Measurements from ENCODE around the gene MLLT10. TPM values are rescaled to one million over a fixed set of nuclear protein-coding genes. Genes with fewer than 3 reads are reported as not detected.

The MLLT10 gene
- total RNA-seq, 1 donor from 2014 or later = 58.1 TPM

DNA sequence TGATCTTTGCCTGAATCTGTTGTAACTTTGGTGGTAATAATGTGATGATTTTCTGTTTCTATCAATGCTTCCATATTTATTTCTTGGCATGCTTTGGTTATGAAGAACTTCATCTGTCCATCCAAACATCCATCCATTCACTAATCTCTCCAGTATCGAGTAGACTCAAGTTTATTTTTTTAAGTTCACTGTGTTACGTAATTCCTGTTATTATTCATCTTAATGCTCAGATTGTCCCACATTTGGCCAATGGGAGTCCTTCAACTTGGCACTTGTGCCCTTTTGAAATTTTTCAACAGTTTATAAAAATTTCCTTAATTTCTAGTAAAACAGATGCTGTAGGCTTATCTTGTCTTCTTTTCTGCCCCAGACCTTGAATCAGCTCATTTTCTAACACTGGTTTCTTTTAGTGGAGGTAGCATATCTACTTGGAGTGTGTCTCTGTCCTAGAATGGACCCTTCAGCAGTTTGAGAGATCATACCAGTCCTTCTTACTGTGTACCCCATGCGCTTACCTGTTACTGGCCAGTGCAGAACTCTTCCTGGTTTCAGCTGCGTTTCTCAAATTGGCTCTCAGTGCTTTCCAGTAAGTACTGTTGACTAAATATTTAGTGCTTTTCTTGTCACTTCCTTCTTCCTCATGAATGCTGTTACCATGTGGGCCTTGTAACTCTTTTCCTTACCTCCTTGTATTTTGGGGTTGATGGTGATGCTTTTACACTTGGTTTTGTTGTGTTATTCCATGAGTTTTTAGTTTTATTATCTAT lies 100.8 kb downstream of the MLLT10 start:
- no peaks in the 10 kb centered on the region for H3K9me3 Mint-ChIP-seq
- H3K4me3 Mint-ChIP-seq = no peak overlapping the region
- H3K36me3 Mint-ChIP-seq (ENCODE audit: low read depth) = peaks cover 22% of the 10 kb centered on the region
- H3K4me1 Mint-ChIP-seq = peaks cover 29% of the 10 kb centered on the region
- TF ChIP-seq, protein P1, sequence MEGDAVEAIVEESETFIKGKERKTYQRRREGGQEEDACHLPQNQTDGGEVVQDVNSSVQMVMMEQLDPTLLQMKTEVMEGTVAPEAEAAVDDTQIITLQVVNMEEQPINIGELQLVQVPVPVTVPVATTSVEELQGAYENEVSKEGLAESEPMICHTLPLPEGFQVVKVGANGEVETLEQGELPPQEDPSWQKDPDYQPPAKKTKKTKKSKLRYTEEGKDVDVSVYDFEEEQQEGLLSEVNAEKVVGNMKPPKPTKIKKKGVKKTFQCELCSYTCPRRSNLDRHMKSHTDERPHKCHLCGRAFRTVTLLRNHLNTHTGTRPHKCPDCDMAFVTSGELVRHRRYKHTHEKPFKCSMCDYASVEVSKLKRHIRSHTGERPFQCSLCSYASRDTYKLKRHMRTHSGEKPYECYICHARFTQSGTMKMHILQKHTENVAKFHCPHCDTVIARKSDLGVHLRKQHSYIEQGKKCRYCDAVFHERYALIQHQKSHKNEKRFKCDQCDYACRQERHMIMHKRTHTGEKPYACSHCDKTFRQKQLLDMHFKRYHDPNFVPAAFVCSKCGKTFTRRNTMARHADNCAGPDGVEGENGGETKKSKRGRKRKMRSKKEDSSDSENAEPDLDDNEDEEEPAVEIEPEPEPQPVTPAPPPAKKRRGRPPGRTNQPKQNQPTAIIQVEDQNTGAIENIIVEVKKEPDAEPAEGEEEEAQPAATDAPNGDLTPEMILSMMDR (conservative IDR thresholded peaks at IDR 0.05) = no peak
- H3K27me3 Mint-ChIP-seq (ENCODE audit: low read depth) = no peaks in the 10 kb centered on the region
- no peak for DNase-seq (ENCODE audit: low read depth, low spot score)
- no peak overlapping the region for H3K27ac Mint-ChIP-seq (ENCODE audit: unreplicated experiment)

DNA sequence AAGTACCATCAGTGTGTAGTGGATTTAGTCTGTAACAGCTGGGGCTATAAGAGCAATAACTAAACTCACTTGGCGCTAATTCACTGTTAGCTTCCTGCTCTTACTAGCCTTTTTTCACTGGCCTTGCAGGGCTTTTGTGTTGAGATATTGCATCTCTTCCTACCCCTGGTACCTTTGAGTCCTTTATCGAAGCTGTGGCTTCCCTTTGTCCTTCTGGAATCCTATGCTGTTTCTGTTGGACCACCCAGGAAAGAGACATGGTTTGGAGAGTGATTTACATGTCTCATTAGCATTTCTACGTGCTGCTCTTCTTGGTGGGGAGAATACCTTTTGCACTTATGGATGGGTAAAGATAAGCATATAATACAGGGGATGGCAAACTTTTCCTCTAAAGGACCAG lies 103.8 kb downstream of the MLLT10 start:
- Mint-ChIP-seq H3K27ac (ENCODE audit: unreplicated experiment) (no peak overlapping the region), H3K4me1 (peaks cover 30% of the 10 kb centered on the region), H3K36me3 (ENCODE audit: low read depth) (peaks cover 8% of the 10 kb centered on the region), H3K4me3 (no peak overlapping the region), H3K9me3 (no peaks in the 10 kb centered on the region), H3K27me3 (ENCODE audit: low read depth) (no peaks in the 10 kb centered on the region)
- TF ChIP-seq, protein P1 (conservative IDR thresholded peaks at IDR 0.05) = no peak
- DNase-seq (ENCODE audit: low read depth, low spot score) = no peak

DNA sequence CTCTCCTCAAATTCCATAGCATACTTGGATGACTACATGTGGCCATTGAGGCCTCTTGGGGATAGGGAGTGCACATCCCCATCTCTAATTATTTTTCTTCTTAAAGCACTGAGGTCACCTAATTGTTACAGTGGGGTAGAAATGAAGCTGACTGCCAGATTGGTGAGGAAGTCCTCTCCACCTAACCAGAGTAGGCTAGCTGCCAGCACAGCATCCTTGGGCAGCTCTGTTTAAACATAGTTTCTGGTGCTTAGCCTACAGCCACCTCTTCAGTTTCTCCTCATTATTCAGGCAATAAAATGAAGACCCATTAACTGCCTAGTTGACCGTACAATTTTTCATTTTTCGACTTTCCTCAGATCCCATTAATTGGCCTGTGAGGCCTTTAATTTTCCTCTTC lies 104.6 kb downstream of the MLLT10 start:
- no peak overlapping the region for H3K27ac Mint-ChIP-seq (ENCODE audit: unreplicated experiment)
- peaks cover 30% of the 10 kb centered on the region for H3K4me1 Mint-ChIP-seq
- H3K36me3 Mint-ChIP-seq (ENCODE audit: low read depth) = peaks cover 8% of the 10 kb centered on the region

DNA sequence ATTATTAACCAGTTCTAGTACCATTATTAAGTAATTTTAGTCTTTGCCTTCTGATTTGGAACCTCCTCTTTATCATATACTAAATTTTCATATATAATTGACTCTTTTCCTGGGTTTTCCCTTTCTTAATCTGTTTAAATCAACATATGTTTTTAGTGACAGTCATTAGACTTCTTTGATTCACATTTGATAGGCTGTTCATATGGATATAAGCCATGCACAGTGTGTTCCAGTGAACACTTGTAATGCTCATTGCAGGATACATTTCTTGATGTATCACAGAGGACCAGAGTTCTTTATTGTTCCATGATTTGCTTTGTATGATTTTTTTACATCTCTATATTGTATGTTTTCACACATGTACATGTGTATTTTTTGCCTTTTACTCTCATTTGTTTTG lies 114.0 kb downstream of the MLLT10 start:
- H3K4me1 Mint-ChIP-seq = peaks cover 6% of the 10 kb centered on the region
- peak overlapping the region; percentile 2 for H3K27ac Mint-ChIP-seq (ENCODE audit: unreplicated experiment)
- H3K36me3 Mint-ChIP-seq (ENCODE audit: low read depth) = peaks cover 7% of the 10 kb centered on the region
- no peaks in the 10 kb centered on the region for H3K9me3 Mint-ChIP-seq
- no peak overlapping the region for H3K4me3 Mint-ChIP-seq
- no peaks in the 10 kb centered on the region for H3K27me3 Mint-ChIP-seq (ENCODE audit: low read depth)
- DNase-seq (ENCODE audit: low read depth, low spot score) = no peak
- TF ChIP-seq, protein P1 (conservative IDR thresholded peaks at IDR 0.05) = no peak

More for the DNA sequence above, 104.6 kb downstream of the MLLT10 start:
- H3K9me3 Mint-ChIP-seq = no peaks in the 10 kb centered on the region
- no peak for DNase-seq (ENCODE audit: low read depth, low spot score)
- H3K27me3 Mint-ChIP-seq (ENCODE audit: low read depth) = no peaks in the 10 kb centered on the region
- H3K4me3 Mint-ChIP-seq = no peak overlapping the region
- TF ChIP-seq, protein P1 (conservative IDR thresholded peaks at IDR 0.05) = no peak

DNA sequence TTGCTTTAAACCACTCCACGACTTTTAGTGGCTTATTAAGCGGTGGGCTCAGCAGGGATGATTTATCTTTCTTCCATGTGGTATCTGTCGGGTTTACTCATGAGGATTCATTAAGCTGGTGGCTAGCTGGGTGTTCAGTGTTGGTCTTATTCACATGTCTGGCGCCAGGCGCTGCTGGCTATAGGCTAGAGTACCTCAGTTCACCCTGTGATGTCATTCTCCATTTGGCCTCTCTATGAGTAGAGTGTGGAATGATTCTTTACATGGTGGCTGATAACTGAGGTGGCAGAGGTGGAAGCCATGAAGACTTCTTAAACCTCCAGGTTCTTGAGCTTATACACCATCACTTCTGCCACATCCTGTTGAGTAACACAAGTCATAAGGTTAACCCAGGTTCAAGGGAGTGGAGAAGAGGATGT lies 115.4 kb downstream of the MLLT10 start:
- H3K27ac Mint-ChIP-seq (ENCODE audit: unreplicated experiment) = no peak overlapping the region
- no peak overlapping the region for H3K4me3 Mint-ChIP-seq
- TF ChIP-seq, protein P1 (conservative IDR thresholded peaks at IDR 0.05) = no peak
- H3K9me3 Mint-ChIP-seq = no peaks in the 10 kb centered on the region
- peaks cover 6% of the 10 kb centered on the region for H3K4me1 Mint-ChIP-seq
- no peaks in the 10 kb centered on the region for H3K27me3 Mint-ChIP-seq (ENCODE audit: low read depth)
- H3K36me3 Mint-ChIP-seq (ENCODE audit: low read depth) = peaks cover 7% of the 10 kb centered on the region
- no peak for DNase-seq (ENCODE audit: low read depth, low spot score)
